Loucy (cell line): ENCODE data around the gene SLC16A9.

ENCODE experiments used
- CTCF ChIP-seq: fragments of 200-600 bp; sonication (generic); conservative IDR thresholded peaks from 2 replicates; pipeline ENCODE4 v1.5.1; 2014; ENCODE audit warnings: mild to moderate bottlenecking, antibody characterized with exemption, low read length
- EZH2phosphoT487 ChIP-seq: fragments of 200-600 bp; IDR thresholded peaks from 2 replicates; pipeline ENCODE4 v1.6.1; 2018; ENCODE audit warnings: antibody characterized with exemption, mild to moderate bottlenecking, moderate library complexity, borderline replicate concordance

- TF ChIP-seq CTCF (no peak), EZH2phosphoT487 (no peak)
Observed at GRCh38 chr10:59695637-59696036, 14.0 kb downstream of the SLC16A9 start.
